Measurements from ENCODE around the gene THAP11.

The THAP11 gene

DNA sequence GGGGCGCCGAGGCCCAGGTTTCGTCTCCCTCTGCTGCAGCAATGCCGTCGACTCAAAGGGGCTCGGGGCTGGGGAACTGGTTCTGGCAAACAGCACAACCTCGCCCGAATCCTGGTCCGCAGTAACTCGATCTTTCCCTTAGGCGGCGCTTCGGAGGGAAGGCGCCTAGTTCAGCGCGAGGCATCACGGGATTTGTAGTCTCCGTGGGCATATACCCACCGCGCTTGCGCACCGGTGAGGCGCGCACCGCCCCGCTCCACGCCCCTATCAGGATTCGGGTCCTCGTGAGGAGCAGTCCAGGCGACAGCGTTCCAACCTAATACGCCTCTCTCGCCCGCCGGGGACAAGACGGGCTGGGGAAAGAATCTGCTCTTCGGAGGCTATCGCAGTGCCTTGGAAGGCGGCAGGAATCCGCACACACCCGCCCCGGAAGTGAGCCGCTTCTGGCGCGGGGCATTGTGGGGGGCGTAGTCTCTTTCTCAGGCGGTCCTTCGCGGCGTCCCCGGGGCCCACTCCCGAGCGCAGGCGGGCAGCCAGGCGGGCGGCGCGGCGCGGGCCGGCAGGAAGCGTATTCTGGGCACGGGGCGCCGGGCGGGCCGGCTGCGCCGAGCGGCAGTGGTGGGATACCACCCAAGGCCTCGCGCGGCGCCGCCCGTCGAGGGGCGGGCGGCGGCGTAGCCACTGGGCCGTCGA, at the start of gene THAP11:
Gene THAP11 (plus strand): TSS at position 505 of the 693 bp plus-strand sequence. CDS start 235 bp downstream, outside the sequence.
- TF ChIP-seq, protein P1, sequence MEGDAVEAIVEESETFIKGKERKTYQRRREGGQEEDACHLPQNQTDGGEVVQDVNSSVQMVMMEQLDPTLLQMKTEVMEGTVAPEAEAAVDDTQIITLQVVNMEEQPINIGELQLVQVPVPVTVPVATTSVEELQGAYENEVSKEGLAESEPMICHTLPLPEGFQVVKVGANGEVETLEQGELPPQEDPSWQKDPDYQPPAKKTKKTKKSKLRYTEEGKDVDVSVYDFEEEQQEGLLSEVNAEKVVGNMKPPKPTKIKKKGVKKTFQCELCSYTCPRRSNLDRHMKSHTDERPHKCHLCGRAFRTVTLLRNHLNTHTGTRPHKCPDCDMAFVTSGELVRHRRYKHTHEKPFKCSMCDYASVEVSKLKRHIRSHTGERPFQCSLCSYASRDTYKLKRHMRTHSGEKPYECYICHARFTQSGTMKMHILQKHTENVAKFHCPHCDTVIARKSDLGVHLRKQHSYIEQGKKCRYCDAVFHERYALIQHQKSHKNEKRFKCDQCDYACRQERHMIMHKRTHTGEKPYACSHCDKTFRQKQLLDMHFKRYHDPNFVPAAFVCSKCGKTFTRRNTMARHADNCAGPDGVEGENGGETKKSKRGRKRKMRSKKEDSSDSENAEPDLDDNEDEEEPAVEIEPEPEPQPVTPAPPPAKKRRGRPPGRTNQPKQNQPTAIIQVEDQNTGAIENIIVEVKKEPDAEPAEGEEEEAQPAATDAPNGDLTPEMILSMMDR (IDR thresholded peaks at IDR 0.05; ENCODE audit: insufficient read depth, low read depth, low read length, missing control alignments) = peak; percentile 91
- peak; percentile 96 for DNase-seq (ENCODE audit: low read depth)
- peak within 1 kb of the TSS; percentile 72 for H3K4me3 ChIP-seq (ENCODE audit: low read depth, low read length)

DNA sequence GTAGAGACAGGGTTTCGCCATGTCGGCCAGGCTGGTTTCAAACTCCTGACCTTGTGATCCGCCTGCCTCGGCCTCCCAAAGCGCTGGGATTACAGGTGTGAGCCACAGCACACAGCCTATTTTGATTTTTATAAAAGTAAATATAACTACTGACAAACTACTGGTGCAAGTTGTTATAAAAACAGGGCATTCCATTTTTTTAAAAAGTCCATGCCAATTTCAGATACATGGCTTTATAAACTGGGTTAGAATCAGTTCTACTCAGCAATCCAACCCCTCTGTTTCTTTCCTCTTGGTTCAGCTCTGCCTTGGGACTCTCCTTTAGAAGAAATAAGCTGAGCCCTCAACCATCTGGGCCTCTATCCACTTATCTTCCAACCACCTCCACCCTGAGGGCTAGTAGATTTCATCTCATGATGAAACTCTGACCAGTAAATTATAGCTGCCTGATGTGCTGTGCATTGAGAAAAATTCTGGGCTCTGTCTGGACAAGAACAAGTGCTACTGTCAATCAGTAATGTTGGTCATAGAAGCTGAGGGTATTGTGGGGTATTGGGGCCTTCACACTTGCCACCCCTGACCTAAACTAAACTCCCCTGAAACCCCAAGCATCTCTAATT, 45.9 kb upstream of the THAP11 start:
- no peak overlapping the region for H3K4me3 ChIP-seq (ENCODE audit: low read depth, low read length)
- TF ChIP-seq, protein P1 (IDR thresholded peaks at IDR 0.05; ENCODE audit: insufficient read depth, low read depth, low read length, missing control alignments) = no peak

DNA sequence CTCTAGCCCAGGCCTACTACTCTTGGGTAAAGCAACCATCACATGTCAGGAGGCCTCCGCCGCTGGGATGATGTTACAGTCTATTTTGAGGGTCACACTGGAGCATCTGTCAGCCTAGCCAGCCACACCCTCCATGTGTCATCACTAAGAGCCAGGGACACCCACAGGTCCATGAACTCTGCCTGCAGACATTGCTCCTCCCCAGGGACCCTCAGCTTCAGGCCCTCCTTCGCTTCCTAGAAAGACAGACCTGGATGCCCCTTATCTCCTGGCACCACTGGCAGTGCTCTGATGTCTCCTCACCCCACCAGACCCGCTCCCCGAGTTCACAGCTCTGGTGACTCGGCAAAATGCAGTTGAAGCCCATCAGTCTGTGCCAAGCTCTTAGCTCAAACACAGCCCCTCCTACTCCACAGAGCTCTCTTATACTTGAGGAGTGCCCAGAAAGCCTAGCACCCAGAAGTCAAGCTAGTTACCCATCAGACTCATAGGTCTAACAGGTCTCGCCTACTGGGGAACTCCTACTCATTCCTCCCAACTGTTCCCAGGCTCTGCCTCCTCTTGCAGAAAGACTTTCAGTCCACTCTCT, 41.7 kb upstream of the THAP11 start:
- no peak for DNase-seq (ENCODE audit: low read depth)

More for the DNA sequence above, 45.9 kb upstream of the THAP11 start:
- DNase-seq (ENCODE audit: low read depth) = no peak

DNA sequence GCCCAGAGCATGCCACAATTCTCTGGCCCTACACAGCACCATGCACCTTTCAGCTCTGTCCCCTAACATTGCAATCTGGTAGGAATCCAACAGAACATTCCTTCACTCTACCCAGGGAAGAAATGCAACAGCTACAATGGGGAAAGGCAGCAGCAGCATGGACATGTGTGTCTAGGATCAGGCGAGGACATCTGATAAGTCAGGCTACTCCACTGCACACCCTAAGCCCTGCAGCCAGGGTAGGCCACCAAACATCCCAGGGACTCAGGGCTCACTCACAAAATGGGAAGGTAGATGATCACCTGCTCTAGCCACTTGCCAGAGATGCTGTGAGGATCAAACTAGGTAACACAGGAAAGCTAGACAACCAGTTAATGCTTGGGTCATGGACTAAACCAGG, 40.9 kb upstream of the THAP11 start:
- TF ChIP-seq, protein P1 (IDR thresholded peaks at IDR 0.05; ENCODE audit: insufficient read depth, low read depth, low read length, missing control alignments) = no peak
- no peak overlapping the region for H3K4me3 ChIP-seq (ENCODE audit: low read depth, low read length)
- DNase-seq (ENCODE audit: low read depth) = no peak

More for the DNA sequence above, 41.7 kb upstream of the THAP11 start:
- H3K4me3 ChIP-seq (ENCODE audit: low read depth, low read length) = no peak overlapping the region
- TF ChIP-seq, protein P1 (IDR thresholded peaks at IDR 0.05; ENCODE audit: insufficient read depth, low read depth, low read length, missing control alignments) = no peak

DNA sequence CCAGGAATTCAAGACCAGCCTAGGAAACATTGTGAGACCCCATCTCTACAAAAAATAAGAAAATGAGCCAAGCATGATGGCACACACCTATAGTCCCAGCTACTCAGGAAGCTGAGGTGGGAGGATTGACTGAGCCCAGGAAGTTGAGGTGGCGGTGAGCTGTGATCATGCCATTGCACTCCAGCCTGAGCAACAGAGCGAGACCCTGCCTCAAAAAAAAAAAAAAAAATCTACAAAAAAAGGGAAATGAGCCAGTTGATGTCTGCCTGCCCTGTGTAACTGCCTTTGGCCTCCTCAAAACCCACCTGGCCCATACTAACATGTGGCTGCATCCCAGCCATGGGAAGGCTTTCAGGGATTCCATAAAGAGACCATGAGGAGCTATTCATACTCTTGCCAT, 40.2 kb upstream of the THAP11 start:
- TF ChIP-seq, protein P1 (IDR thresholded peaks at IDR 0.05; ENCODE audit: insufficient read depth, low read depth, low read length, missing control alignments) = no peak
- peak; percentile 74 for DNase-seq (ENCODE audit: low read depth)
- no peak overlapping the region for H3K4me3 ChIP-seq (ENCODE audit: low read depth, low read length)

DNA sequence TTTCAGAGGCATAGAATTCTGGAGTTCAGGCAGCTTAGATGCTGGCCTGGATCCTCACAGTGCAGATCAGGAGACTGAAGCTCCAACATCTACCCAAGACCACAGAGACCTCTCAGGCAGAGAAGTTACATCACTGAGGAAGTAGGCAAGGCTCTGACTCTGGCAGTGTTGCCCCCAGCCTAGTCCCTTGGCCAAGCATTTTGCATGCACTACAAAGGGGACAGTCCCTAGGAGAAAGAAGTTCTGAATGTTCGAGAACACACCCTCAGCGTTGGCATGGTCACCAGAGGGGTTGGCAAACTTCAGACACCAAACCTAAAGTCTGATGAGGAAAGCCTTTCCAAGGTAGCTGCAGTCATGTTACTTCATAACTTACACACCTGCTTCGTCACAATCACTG, 38.2 kb upstream of the THAP11 start:
- TF ChIP-seq, protein P1 (IDR thresholded peaks at IDR 0.05; ENCODE audit: insufficient read depth, low read depth, low read length, missing control alignments) = no peak
- DNase-seq (ENCODE audit: low read depth) = peak; percentile 33
- H3K4me3 ChIP-seq (ENCODE audit: low read depth, low read length) = no peak overlapping the region
